ENCODE results near the gene BRD8.
"Not testable (repeated sequence)": the region's sequence is repeated elsewhere in the genome, so short reads cannot be mapped to it uniquely, and the experiment has no call there.

BRD8 gene, protein sequence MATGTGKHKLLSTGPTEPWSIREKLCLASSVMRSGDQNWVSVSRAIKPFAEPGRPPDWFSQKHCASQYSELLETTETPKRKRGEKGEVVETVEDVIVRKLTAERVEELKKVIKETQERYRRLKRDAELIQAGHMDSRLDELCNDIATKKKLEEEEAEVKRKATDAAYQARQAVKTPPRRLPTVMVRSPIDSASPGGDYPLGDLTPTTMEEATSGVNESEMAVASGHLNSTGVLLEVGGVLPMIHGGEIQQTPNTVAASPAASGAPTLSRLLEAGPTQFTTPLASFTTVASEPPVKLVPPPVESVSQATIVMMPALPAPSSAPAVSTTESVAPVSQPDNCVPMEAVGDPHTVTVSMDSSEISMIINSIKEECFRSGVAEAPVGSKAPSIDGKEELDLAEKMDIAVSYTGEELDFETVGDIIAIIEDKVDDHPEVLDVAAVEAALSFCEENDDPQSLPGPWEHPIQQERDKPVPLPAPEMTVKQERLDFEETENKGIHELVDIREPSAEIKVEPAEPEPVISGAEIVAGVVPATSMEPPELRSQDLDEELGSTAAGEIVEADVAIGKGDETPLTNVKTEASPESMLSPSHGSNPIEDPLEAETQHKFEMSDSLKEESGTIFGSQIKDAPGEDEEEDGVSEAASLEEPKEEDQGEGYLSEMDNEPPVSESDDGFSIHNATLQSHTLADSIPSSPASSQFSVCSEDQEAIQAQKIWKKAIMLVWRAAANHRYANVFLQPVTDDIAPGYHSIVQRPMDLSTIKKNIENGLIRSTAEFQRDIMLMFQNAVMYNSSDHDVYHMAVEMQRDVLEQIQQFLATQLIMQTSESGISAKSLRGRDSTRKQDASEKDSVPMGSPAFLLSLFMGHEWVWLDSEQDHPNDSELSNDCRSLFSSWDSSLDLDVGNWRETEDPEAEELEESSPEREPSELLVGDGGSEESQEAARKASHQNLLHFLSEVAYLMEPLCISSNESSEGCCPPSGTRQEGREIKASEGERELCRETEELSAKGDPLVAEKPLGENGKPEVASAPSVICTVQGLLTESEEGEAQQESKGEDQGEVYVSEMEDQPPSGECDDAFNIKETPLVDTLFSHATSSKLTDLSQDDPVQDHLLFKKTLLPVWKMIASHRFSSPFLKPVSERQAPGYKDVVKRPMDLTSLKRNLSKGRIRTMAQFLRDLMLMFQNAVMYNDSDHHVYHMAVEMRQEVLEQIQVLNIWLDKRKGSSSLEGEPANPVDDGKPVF

DNA sequence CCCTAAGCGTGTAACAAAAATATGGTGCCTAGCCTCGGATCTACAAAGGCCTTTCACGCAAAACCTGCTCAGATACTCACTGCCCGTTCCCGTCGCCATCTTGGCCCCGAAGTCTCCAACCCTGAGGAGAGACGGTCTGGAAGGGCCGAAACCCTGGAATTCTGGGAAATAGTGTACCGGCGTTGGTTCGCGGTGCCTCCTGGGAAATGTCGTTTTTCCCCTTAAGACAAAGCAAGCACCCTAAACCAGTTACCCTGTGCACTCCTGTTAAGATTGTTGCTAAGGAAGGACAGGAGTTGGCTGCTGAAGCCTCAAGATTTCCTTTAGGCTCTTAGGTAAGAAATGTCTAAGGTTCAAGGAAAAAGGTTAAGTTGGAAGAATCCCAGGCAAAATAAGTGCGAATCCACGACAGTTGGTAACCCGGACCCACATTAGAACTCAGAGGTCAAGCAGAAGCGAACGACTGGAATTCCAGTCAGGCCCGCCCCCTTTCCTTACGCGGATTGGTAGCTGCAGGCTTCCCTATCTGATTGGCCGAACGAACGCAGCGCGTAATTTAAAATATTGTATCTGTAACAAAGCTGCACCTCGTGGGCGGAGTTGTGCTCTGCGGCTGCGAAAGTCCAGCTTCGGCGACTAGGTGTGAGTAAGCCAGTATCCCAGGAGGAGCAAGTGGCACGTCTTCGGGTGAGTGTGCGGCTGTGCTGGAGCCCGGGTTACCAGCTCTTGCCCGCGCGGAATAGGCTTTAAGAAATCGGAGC is at the start of gene BRD8, which contains the start of gene KIF20A:
TSS of gene BRD8 (minus strand) at position 115 of the 761 bp plus-strand sequence. CDS start at position 99, 16 bp downstream.
TSS of gene KIF20A (plus strand) at position 597 of the 761 bp plus-strand sequence. CDS start 569 bp downstream, outside the sequence.
- DNase-seq (ENCODE audit: low spot score), result peak; percentile 99

DNA sequence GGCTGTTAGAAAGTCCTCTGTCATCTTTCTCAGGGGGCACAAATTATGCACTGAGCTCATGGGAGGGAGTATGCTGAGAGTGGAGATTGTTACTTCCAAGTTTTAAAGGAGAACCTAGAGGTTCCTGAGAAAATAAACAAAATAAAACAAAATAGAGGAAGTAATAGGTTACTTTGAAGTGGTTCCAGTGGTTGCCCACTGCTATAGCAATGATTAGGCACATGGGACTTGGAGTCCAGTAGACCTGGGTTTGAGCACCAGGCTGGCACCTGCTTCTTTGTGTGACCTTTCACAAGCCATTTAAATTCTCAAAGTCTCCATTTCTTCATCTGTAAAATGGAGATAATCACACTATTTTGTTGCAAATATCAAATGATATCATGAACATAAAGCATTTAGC is 48.5 kb upstream of the BRD8 start:
- no peak for DNase-seq (ENCODE audit: low spot score)

DNA sequence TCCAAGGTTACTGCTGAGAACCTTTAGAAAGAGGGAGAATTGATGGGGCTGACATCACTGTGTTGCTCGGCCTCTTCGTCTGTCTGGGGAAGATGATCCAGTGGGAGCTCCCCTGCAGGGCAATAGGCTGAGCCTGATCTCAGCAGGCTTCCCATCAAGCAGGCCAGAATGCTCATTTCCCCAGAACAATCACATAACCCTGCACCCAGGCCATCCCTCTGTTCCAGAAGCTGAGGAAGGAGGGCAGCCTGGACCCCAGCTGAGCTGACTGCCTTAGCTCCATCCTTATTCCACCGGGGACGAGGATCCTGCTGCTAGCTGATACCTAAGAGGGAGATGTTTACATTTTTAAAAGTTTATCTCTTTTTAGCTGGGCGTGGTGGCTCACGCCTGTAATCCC is 46.3 kb upstream of the BRD8 start:
- no peak for DNase-seq (ENCODE audit: low spot score)

DNA sequence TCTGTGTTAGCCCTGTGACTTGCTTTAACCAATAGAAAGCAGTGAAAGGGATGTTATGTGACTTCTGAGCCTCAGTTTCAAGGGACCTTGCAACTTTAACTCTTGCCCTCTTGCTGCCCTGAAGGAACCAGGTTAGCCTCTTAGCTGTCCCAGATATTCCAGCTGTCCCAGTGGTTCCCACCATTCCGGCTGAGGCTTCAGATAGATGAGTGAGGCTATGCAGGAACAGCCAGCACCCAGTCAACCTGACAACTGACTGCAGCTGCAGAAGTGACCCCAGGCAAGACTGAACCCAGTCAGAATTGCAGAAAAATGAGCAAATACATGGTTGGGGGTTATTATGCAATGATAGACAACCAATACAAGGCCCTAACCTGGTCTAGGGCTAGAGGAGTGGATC is 45.1 kb upstream of the BRD8 start:
- DNase-seq (ENCODE audit: low spot score), result no peak

DNA sequence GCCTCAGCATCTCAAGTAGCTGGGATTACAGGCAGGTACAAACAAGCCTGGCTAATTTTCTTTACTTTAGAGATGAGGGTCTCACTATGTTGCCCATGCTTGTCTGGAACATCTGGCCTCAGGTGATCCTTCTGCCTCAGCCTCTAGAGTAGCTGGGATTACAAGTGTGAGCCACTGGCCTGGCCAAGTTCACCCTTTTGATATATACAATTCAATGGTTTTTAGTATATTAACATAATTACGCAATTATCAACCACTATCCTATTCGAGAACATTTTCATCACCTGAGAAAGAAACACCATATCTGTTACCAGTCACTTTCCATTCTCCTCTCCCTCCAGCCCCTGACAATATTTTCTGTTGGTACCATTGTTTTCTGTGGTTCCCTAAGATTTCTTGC is 38.4 kb upstream of the BRD8 start:
- DNase-seq (ENCODE audit: low spot score), result no peak

DNA sequence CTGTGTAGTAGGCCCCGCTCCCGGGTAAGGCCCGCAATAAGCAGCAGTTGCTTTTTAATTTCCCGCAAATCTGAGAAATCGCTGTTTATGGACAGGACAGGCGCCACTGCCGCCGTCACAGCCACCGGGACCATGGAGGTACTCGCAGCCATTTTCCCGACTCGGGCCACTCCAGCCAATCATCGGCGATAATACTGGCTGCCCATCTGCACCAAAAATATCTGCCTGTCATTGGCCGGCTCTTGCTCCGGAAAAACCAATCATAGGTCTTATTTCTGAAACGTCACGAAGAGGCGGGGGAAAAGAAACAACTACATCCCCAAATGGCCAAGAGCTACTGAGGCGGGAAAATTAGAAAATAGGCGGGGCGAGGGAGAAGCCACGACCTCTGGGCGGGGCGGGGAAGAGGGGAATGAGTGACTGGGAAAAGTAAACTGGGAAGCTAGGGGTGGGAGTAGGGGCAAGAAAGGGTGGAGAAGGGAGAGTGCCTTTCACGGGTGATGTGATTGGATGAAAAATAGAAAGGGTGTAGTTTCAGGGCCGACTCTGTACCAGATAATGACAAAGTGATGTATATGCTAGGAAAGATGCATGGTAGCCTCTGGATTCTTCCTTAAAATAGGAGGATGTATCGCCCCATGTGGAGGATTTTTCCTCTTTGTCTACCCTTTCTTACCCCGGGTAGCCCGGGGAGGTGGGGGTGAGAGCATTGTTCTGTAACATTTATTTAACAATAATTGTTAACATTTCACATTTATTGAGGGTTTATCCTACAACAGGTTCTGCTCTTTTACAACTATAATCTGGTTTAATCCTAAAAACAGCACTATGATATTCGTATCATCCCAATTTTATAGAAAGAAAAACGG is 35.0 kb upstream of the BRD8 start, which contains the start of gene CDC23:
TSS of gene CDC23 (minus strand) at position 163 of the 869 bp plus-strand sequence. CDS start at position 152, 11 bp downstream.
- peak; percentile 99 for DNase-seq (ENCODE audit: low spot score)

DNA sequence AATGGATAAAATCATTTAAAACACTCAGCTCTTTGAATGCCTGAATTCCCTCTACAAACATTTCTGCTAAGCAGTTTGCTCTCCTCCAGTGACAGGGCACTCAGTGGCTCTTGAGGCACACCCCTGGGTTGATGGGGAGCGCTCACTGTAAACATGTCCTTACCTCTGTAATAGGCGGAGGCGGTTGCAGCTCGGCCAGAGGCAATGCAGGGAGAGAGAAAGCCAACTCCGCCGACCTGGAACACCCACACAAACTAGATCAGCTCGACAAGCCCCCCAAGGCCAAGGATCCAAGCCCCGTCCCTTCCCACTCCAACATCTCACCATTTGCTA is 34.4 kb upstream of the BRD8 start:
- peak; percentile 49 for DNase-seq (ENCODE audit: low spot score)

DNA sequence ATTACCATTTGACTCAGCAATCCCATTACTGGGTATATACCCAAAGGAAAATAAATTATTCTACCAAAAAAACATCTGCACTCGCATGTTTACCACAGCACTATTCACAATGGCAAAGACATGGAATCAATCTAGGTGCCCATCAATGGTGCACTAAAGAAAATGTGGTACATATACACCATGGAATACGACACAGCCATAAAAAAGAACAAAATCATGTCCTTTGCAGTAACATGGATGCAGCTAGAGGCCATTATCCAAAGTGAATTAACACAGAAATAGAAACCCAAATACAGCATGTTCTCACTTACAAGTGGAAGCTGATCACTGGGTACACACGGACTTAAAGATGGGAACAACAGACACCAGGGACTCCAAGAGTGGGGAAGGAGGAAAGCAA is 32.6 kb upstream of the BRD8 start:
- DNase-seq (ENCODE audit: low spot score), result no peak

DNA sequence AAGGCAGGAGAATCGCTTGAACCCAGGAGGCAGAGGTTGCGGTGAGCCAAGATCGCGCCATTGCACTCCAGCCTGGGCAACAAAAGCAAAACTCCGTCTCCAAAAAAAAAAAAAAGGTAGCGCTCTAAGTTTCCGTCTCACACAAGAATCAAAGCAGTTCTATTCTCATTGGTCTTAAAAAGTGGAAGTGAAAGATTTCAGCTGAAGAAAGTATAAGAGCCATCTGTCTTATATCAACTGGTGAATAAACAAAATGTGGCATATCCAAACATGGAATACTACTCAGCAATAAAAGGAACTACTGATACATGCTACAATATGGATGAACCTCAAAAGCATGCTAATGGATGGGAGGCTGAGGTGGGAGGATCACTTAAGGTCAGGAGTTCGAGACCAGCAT is 15.4 kb upstream of the BRD8 start:
- DNase-seq (ENCODE audit: low spot score), result not testable (repeated sequence)

DNA sequence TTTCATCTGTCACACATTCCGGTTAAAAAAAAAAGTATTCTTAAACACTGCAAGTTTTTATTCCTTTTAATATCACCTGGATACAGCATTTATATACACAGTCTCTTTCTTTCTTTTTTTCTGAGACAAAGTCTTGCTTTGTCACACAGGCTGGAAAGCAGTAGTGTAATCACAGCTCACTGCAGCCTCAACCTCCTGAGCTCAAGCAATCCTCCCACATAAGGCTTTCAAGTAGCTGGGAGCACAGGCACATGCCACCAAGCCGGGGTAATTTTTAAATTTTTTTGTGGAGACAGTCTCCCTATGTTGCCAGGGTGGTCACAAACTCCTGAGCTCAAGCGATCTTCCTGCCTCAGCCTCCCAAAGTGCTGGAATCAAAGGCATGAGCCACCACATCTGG is 14.4 kb upstream of the BRD8 start:
- DNase-seq (ENCODE audit: low spot score), result no peak

DNA sequence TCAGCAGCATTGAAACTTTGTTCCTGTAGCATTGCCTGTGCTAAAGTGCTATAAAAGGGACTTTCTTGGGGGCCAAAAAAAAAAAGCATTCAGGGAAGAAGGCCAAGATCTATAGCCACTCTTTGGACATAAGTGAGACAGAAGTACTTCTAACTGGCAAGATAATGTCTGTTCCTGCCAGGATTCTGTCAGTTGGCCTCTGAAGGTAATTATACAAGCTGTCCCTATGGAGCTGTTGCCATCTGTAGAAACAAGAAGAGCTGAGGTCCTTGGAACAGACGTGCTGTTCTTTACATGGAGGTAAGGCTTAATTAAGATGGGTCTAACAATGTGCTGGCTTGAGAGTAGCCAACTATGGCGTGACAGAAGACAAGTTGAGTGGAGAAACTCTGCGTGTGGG is 10.2 kb upstream of the BRD8 start:
- no peak for DNase-seq (ENCODE audit: low spot score)

DNA sequence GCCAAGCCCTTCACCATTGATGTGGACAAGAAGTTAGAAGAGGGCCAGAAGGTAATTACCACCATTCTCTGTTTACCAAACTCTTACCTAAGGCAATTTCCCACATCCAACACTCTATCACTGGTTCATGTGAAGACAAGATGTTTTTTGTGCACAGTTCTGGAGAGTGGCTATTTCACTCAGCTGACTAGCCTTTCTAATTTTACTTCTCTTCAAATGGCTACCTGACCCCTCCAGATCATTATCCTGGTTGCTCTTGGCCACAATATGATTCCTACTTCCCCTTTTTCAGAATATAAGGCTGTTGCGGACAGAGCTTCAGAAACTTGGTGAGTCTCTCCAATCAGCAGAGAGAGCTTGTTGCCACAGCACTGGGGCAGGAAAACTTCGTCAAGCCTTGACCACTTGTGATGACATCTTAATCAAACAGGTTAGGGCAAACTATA is 7.6 kb upstream of the BRD8 start:
- DNase-seq (ENCODE audit: low spot score), result no peak

DNA sequence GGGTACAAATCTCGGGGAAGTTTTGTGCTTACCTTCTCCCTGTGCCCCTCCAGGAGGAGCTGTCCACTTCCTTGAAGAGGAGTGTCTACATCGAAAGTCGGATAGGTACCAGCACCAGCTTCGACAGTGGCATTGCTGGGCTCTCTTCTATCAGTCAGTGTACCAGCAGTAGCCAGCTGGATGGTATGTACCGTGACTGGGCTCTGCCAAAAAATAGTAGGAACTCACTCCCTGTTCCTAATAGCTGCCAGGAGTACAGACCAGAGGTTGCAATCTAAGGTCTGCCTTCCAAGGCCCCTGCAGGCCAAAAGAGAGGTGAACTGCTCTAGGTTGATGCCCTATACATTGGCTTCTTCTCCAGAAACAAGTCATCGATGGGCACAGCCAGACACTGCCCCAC is 4.4 kb upstream of the BRD8 start:
- no peak for DNase-seq (ENCODE audit: low spot score)

DNA sequence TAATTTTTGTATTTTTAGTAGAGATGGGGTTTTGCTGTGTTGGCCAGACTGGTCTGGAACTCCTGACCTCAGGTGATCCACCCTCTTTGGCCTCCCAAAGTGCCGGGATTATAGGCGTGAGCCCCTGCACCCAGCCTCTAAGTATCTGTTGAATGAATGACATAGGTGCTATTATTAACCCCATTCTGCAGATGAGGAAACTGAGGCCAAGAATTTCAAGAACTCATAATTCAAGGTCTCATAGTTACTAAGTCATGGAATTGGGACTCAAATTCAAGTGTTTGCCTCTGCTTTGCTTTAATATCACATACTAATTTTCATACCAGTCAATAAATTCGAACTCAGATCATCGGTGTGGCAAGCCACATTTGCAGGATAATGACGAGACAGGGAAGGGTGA is 2.4 kb upstream of the BRD8 start:
- DNase-seq (ENCODE audit: low spot score), result no peak

DNA sequence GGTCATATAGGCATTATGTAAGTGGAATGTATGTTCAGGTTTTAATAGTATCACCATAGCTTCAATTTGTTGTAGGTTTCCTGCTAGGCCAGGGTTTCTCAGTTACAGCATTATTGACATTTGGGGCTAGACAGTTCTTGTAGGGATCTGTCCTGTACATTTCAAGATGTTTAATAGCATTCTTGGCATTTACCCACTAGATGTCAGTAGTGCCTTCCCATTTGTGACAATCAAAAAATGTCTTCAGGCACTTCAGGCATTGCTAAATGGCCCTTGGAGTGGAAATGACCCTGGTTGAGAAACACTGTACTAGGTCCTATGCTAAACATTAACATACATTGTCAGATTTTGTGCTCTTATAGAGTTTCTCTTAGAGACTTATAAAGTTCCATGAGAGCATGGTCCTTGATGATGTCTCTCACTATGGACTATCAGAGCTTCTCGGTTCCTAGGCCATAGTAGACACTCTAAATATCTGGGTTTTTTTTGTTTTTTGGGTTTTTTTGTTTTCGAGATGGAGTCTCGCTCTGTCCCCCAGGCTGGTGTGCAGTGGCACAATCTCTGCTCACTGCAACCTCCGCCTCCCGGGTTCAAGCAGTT is 1.9 kb upstream of the BRD8 start:
- peak; percentile 75 for DNase-seq (ENCODE audit: low spot score)

DNA sequence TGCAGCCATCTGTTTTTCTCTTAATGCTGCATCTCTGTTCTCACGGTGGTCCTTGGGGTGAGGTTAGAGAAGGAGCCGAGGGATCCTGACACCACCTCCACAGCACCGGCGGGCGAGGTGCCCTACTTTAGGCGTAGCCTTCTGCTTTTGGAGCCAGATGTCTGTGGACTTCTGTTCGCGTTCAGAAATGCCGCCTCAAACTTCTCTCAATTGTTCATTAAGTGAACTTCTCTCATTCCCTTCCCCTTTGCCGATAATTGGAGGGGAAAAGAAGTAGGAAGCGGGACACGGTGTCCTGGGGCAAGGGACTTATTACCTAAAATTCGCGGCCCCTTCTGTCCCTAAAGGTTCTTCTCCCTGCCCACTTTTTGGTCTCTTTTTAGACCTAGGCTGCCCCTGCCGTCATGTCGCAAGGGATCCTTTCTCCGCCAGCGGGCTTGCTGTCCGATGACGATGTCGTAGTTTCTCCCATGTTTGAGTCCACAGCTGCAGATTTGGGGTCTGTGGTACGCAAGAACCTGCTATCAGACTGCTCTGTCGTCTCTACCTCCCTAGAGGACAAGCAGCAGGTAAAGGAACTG is 937 bp upstream of the BRD8 start:
- DNase-seq (ENCODE audit: low spot score), result peak; percentile 12

DNA sequence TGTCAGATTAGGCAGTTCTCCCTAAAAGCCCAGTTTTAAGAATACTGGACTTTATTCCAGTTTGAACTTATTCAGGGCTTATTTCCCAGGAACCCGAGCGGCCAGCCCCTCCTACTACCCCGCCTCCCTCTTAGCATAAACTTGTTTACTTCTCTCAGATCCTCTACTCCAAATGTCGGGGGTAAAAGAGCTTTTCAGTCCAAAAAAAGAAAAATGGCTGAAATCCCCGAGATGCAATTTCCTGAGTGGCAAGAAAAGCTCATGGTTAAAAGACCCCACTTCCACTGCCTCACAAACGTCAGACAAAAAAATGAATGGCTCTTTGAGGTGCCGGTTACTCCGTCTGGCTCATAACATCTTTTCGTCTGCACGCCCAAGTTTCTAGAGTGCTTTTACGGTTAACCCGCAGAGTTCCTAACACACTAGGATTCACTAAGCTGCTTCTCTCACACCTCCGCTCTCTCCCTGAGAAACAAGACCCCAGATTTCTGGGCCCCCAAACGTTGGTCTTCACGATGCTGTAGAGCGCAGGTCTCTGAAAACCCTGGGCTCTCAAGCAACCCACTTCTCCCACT is 402 bp downstream of the BRD8 start:
- DNase-seq (ENCODE audit: low spot score), result peak; percentile 25

DNA sequence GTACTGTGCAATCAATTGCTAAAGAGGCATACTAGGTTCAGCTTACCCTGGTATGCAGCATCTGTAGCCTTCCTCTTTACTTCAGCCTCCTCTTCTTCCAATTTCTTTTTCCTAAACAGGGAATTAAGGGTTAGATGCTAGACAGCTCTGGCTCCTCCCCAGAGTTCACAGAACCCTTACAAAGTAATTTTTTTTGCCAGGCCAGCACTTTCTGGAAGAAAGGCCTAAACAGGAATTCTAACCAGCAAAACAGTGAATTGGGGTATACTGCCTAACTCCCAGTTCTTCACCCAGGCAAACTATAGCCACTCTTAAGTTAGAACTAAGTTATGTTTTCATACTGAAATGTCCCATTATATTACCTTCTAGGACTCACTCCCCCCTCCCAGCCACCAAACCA is 8.1 kb downstream of the BRD8 start:
- no peak for DNase-seq (ENCODE audit: low spot score)

DNA sequence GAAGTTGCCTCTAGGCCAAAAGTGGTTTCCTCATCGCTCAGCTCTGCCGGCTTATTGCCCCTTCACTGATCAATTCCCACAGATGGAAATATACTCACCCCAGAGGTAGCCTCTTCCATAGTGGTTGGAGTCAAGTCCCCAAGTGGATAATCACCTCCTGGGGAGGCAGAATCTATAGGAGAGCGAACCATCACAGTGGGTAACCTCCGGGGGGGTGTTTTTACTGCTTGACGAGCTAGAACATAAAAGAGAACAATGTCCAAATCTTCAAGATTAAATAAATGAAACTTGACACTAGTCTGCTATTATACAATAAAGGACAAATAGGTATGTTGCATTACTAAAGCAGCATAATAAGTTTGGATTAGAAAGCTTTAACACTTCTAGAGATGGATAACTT is 9.3 kb downstream of the BRD8 start:
- DNase-seq (ENCODE audit: low spot score), result no peak
